DND-41 (cell line): Measurements from ENCODE around the gene PAK3.

ENCODE experiments used
- ATAC-seq: fragments of 200-7000 bp; cut with Tn5 transposase; 3 replicates; pipeline ENCODE4 v1.9.1; 2021; ENCODE audit warnings: low read depth; ENCODE audit not compliant: insufficient read depth
- DNase-seq: peaks from one replicate; pipeline ENCODE4 v3.0.0-alpha.2; 2020
- H2AFZ ChIP-seq: 2 replicates; pipeline ENCODE4 v1.6.0; 2012; ENCODE audit warnings: low read depth, low read length
- H3K27ac ChIP-seq: 2 replicates; pipeline ENCODE4 v1.5.1; 2012; ENCODE audit warnings: low read length, inconsistent platforms
- H3K27me3 ChIP-seq: fragments of 200-600 bp; sonication (generic); 2 replicates; pipeline ENCODE4 v1.6.0; 2012; ENCODE audit warnings: low read length, mild to moderate bottlenecking, inconsistent platforms; ENCODE audit not compliant: insufficient read depth, poor library complexity
- H3K36me3 ChIP-seq: 2 replicates; pipeline ENCODE4 v1.5.1; 2012; ENCODE audit warnings: low read length, inconsistent platforms; ENCODE audit not compliant: insufficient read depth
- H3K4me1 ChIP-seq: 2 replicates; pipeline ENCODE4 v1.5.1; 2012; ENCODE audit warnings: mild to moderate bottlenecking, low read length; ENCODE audit not compliant: insufficient read depth
- H3K4me2 ChIP-seq: 2 replicates; pipeline ENCODE4 v1.6.0; 2012; ENCODE audit warnings: mild to moderate bottlenecking, moderate library complexity, low read length, inconsistent platforms; ENCODE audit not compliant: insufficient read depth
- H3K4me3 ChIP-seq, 2 experiments: fragments of 200-600 bp in 1 of 2; shearing (Covaris generic) in 1 of 2; 2 replicates each; pipeline ENCODE4 v1.5.1; 2012 to 2016; ENCODE audit warnings: inconsistent platforms in 2 of 2, low read length in 2 of 2, mild to moderate bottlenecking in 2 of 2, low read depth in 1 of 2, moderate library complexity in 1 of 2
- H3K79me2 ChIP-seq: 2 replicates; pipeline ENCODE4 v1.6.0; 2012; ENCODE audit warnings: low read length, inconsistent platforms; ENCODE audit not compliant: insufficient read depth
- H3K9ac ChIP-seq: 2 replicates; pipeline ENCODE4 v1.6.0; 2012; ENCODE audit warnings: low read depth, mild to moderate bottlenecking, inconsistent platforms, low read length, moderate library complexity
- H3K9me3 ChIP-seq: 2 replicates; pipeline ENCODE4 v1.5.1; 2012; ENCODE audit warnings: low read length, moderate library complexity, mild to moderate bottlenecking, inconsistent platforms; ENCODE audit not compliant: insufficient read depth, severe bottlenecking
- H4K20me1 ChIP-seq: 2 replicates; pipeline ENCODE4 v1.6.0; 2012; ENCODE audit warnings: low read length; ENCODE audit not compliant: insufficient read depth
- EZH2 ChIP-seq: IDR thresholded peaks from 3 replicates; pipeline ENCODE4 v1.6.1; 2012; ENCODE audit warnings: borderline replicate concordance, low read depth, mild to moderate bottlenecking, moderate library complexity, low read length, inconsistent platforms; ENCODE audit not compliant: severe bottlenecking
- TF ChIP-seq, protein P1 (sequence below): IDR thresholded peaks from 2 replicates; pipeline ENCODE4 v1.5.1; 2012; ENCODE audit warnings: borderline replicate concordance, low read length, moderate library complexity, mild to moderate bottlenecking; ENCODE audit not compliant: poor library complexity, severe bottlenecking; ENCODE audit errors: extremely low read depth

Gene PAK3

DNA sequence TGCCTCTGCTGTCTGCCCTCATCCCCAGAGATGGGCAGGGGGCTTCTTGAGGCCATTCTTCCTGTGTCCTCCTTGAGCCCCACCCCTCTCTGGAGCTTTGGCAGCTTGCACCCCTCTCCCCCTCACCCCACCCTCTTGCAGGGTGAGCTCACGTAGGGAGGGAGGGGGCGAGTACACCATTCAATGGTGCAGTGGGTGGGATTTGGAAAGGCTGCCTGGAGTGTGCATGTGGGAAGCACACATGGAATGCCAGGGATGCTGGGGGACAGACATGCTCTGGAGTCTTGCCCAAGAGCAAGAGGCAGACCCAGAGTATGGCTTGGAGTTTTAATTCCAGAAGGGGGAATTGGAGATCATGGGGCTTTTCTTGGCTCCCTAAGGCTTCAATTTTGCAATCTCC lies 5.6 kb downstream of the PAK3 start:
- Histone ChIP-seq H4K20me1 (no peaks in the 10 kb centered on the region), H3K4me1 (no peaks in the 10 kb centered on the region), H3K4me3 (no peak overlapping the region), H3K9me3 (no peaks in the 10 kb centered on the region), H3K27ac (no peak overlapping the region), H2AFZ (no peak overlapping the region), H3K9ac (no peak overlapping the region), H3K27me3 (no peaks in the 10 kb centered on the region), H3K79me2 (no peaks in the 10 kb centered on the region), H3K4me2 (no peak overlapping the region), H3K36me3 (no peaks in the 10 kb centered on the region)
- no peak for TF ChIP-seq EZH2
- TF ChIP-seq, protein P1, sequence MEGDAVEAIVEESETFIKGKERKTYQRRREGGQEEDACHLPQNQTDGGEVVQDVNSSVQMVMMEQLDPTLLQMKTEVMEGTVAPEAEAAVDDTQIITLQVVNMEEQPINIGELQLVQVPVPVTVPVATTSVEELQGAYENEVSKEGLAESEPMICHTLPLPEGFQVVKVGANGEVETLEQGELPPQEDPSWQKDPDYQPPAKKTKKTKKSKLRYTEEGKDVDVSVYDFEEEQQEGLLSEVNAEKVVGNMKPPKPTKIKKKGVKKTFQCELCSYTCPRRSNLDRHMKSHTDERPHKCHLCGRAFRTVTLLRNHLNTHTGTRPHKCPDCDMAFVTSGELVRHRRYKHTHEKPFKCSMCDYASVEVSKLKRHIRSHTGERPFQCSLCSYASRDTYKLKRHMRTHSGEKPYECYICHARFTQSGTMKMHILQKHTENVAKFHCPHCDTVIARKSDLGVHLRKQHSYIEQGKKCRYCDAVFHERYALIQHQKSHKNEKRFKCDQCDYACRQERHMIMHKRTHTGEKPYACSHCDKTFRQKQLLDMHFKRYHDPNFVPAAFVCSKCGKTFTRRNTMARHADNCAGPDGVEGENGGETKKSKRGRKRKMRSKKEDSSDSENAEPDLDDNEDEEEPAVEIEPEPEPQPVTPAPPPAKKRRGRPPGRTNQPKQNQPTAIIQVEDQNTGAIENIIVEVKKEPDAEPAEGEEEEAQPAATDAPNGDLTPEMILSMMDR: no peak
- no peak for DNase-seq
- no peak for ATAC-seq

DNA sequence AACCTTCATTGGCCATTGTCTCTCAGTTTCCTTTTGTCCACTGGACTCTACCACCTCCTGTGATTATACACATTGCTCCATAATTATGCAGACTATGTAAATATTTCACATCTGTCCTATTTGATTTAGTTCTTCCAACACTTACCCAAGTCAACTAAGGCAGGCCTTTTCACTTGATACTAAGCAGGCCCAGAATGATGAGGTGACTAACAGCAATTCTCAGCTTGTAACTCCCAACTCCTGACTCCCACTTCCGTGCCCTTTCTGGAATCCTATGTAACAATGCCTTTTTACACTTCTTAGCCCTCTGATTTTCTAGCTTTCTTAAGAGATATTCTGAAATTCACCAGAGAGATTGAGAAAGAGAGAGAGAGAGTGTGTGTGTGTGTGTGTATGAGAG lies 6.6 kb downstream of the PAK3 start:
- no peak overlapping the region for H2AFZ ChIP-seq
- H3K4me3 ChIP-seq: no peak overlapping the region
- H3K27me3 ChIP-seq: no peaks in the 10 kb centered on the region
- DNase-seq (no peak), ATAC-seq (no peak)
- H3K9ac ChIP-seq: no peak overlapping the region
- no peaks in the 10 kb centered on the region for H3K36me3 ChIP-seq
- no peak overlapping the region for H3K4me2 ChIP-seq
- no peaks in the 10 kb centered on the region for H4K20me1 ChIP-seq
- no peak overlapping the region for H3K27ac ChIP-seq
- no peaks in the 10 kb centered on the region for H3K79me2 ChIP-seq
- TF ChIP-seq, protein P1: no peak
- TF ChIP-seq EZH2: no peak
- no peaks in the 10 kb centered on the region for H3K4me1 ChIP-seq
- H3K9me3 ChIP-seq: no peaks in the 10 kb centered on the region

DNA sequence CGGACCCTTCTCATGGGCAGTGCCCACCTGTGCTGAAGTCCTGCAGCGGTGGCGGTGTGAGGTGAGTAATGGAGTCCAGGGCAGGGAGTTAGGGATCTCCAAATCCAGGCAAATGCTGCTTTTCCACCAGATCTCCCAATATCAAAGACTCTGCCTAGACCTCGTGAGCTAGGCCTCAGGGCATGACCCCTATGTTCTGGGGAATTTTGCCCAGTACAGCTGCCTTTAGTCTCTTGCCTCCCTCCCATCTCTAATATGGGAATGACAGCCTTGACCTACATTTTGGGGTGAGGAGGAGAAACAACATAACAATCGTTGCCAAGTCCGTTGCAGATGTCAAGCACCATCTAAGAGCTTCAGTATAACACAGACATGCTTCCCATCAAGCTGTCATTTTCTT lies 7.3 kb downstream of the PAK3 start:
- Histone ChIP-seq H3K27ac (no peak overlapping the region), H3K9me3 (no peaks in the 10 kb centered on the region), H3K9ac (no peak overlapping the region), H3K79me2 (no peaks in the 10 kb centered on the region), H3K4me3 (no peak overlapping the region), H3K4me2 (no peak overlapping the region), H2AFZ (no peak overlapping the region), H3K36me3 (no peaks in the 10 kb centered on the region), H3K4me1 (no peaks in the 10 kb centered on the region), H3K27me3 (no peaks in the 10 kb centered on the region), H4K20me1 (no peaks in the 10 kb centered on the region)
- DNase-seq (no peak), ATAC-seq (no peak)
- no peak for TF ChIP-seq EZH2
- TF ChIP-seq, protein P1: no peak

DNA sequence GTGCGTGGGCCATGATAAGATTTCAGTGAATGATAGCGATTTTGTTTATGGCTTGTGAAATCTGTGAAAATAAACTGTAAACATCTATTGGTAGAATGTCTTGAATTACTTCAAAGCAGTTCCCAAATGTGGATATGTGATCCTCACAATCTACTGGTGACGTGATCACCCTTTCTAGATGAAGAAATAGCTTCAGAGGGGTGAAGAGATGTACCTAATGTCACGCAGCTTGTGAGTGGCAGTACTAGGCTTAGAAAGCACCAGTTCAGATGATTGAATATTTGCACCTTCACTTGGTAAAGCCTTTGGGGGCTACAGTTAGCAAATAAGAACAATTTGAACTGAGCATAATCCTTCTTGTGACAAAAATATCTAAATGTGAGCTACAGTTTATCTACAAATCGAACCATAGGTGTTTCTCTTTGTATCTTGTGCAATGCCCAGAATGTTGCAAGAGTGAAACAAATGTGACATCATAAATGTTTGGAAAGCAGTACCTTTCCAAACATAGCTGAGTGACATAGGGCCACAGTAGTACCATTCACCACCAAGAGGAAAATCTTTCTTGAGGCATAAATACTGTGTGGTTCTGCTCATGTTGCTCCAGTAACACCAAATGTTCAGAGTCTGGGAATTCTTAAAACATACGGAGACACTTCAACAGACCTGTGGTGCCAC lies 14.2 kb downstream of the PAK3 start:
- Histone ChIP-seq H3K4me3 (no peak overlapping the region), H3K79me2 (no peaks in the 10 kb centered on the region), H3K9ac (no peak overlapping the region), H2AFZ (no peak overlapping the region), H4K20me1 (no peaks in the 10 kb centered on the region), H3K4me2 (no peak overlapping the region), H3K4me1 (no peaks in the 10 kb centered on the region), H3K9me3 (no peaks in the 10 kb centered on the region), H3K27ac (no peak overlapping the region), H3K27me3 (no peaks in the 10 kb centered on the region), H3K36me3 (no peaks in the 10 kb centered on the region)
- ATAC-seq: no peak
- no peak for DNase-seq
- TF ChIP-seq, protein P1: no peak
- TF ChIP-seq EZH2: no peak
